Astrocyte (in vitro differentiated cells and primary cell): ENCODE measurements around the gene RAB27B. TPM values are rescaled to one million over a fixed set of nuclear protein-coding genes. Genes with fewer than 3 reads are reported as not detected.
A peak's percentile ranks its signal among the peaks of the same experiment; 100 is the strongest.

Experiments used
- DNase-seq: peaks from one replicate; pipeline ENCODE4 v3.0.0-alpha.2; 2010; ENCODE audit warnings: low read depth
- FAIRE-seq: peaks from 2 replicates; lab custom pipeline; 2011; peaks lifted over from hg19 to GRCh38; lab: Jason Lieb, UNC
- H2AFZ ChIP-seq: 2 replicates; pipeline ENCODE4 v1.6.0; 2012; ENCODE audit warnings: low read depth, low read length, inconsistent platforms
- H3K27ac ChIP-seq: 2 replicates; pipeline ENCODE4 v1.5.1; 2011; ENCODE audit warnings: low read depth, low read length, inconsistent platforms
- H3K27me3 ChIP-seq: 2 replicates; pipeline ENCODE4 v1.6.0; 2011; ENCODE audit warnings: low read length, inconsistent platforms; ENCODE audit not compliant: insufficient read depth
- H3K36me3 ChIP-seq: 2 replicates; pipeline ENCODE4 v1.5.1; 2011; ENCODE audit warnings: low read length, inconsistent platforms; ENCODE audit not compliant: insufficient read depth
- H3K4me1 ChIP-seq: 2 replicates; pipeline ENCODE4 v1.5.1; 2011; ENCODE audit warnings: low read length, inconsistent platforms; ENCODE audit not compliant: insufficient read depth
- H3K4me2 ChIP-seq: 2 replicates; pipeline ENCODE4 v1.6.0; 2012; ENCODE audit warnings: low read length, inconsistent platforms
- H3K4me3 ChIP-seq: 2 replicates; pipeline ENCODE4 v1.5.1; 2011; ENCODE audit warnings: low read depth, mild to moderate bottlenecking, low read length, inconsistent platforms; ENCODE audit not compliant: insufficient read depth
- H3K79me2 ChIP-seq: 2 replicates; pipeline ENCODE4 v1.6.0; 2012; ENCODE audit warnings: mild to moderate bottlenecking, low read length, inconsistent platforms; ENCODE audit not compliant: insufficient read depth
- H3K9ac ChIP-seq: 2 replicates; pipeline ENCODE4 v1.6.0; 2012; ENCODE audit warnings: mild to moderate bottlenecking, low read length, inconsistent platforms
- H3K9me3 ChIP-seq: 2 replicates; pipeline ENCODE4 v1.5.1; 2012; ENCODE audit warnings: low read depth, mild to moderate bottlenecking, low read length, inconsistent platforms; ENCODE audit not compliant: insufficient read depth
- H4K20me1 ChIP-seq: 2 replicates; pipeline ENCODE4 v1.6.0; 2012; ENCODE audit warnings: low read length, inconsistent platforms; ENCODE audit not compliant: insufficient read depth
- H3K27ac Mint-ChIP-seq: one replicate; pipeline ENCODE4 v1.8.0; 2021; ENCODE audit warnings: mild to moderate bottlenecking, mixed read lengths; ENCODE audit not compliant: unreplicated experiment
- H3K27me3 Mint-ChIP-seq: one replicate; pipeline ENCODE4 v1.8.0; 2021; ENCODE audit warnings: low read depth, mixed read lengths; ENCODE audit not compliant: unreplicated experiment
- H3K36me3 Mint-ChIP-seq: one replicate; pipeline ENCODE4 v1.8.0; 2021; ENCODE audit warnings: low read depth, mixed read lengths; ENCODE audit not compliant: unreplicated experiment
- H3K4me1 Mint-ChIP-seq: one replicate; pipeline ENCODE4 v1.8.0; 2021; ENCODE audit warnings: low read depth, mixed read lengths; ENCODE audit not compliant: unreplicated experiment
- H3K4me3 Mint-ChIP-seq: one replicate; pipeline ENCODE4 v1.8.0; 2021; ENCODE audit warnings: mild to moderate bottlenecking, moderate library complexity, mixed read lengths; ENCODE audit not compliant: unreplicated experiment
- H3K9me3 Mint-ChIP-seq: one replicate; pipeline ENCODE4 v1.8.0; 2021; ENCODE audit warnings: mild to moderate bottlenecking, mixed read lengths; ENCODE audit not compliant: unreplicated experiment
- EZH2 ChIP-seq: IDR thresholded peaks from 2 replicates; pipeline ENCODE4 v1.6.1; 2012; ENCODE audit warnings: mild to moderate bottlenecking, low read length, inconsistent platforms; ENCODE audit not compliant: insufficient read depth
- total RNA-seq: library from RNA; stranded (reverse); gene quantifications from 2 replicates; pipeline ENCODE4 v1.2.1, GENCODE V29; 2021
- TF ChIP-seq, protein P1 (sequence below): IDR thresholded peaks from 2 replicates; pipeline ENCODE4 v1.5.1; 2011; ENCODE audit warnings: low read depth, mild to moderate bottlenecking, inconsistent platforms, low read length, moderate library complexity; ENCODE audit not compliant: insufficient read depth

Gene RAB27B
- total RNA-seq, 1 donor from 2014 or later = 0.91 TPM

DNA sequence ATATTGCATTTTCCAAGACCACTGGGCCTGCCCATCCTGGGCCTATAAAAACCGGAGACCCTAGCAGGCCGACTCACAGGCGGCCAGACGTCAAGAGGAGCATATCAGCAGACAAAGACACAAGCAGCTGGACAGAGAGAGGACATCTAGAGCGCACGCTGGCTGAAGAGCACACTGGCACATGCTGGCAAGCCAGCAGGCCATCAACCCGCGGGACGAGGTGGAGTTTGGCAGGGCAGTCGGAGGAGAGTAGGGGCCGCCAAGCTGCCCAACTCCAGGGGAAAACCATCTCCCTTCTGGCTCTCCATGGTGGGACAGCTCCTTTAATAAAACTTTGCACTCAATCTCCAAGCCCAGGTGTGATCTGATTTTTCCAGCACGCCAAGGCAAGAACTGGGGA is 36.6 kb upstream of the RAB27B start:
- Histone ChIP-seq H2AFZ (no peak overlapping the region), H3K36me3 (no peaks in the 10 kb centered on the region), H3K4me1 (no peaks in the 10 kb centered on the region), H3K9ac (no peak overlapping the region), H3K27me3 (no peaks in the 10 kb centered on the region), H3K9me3 (no peaks in the 10 kb centered on the region), H3K27ac (no peak overlapping the region), H3K4me3 (no peak overlapping the region), H3K79me2 (no peaks in the 10 kb centered on the region), H4K20me1 (no peaks in the 10 kb centered on the region), H3K4me2 (no peak overlapping the region)
- Mint-ChIP-seq H3K36me3 (no peaks in the 10 kb centered on the region), H3K27me3 (no peaks in the 10 kb centered on the region), H3K4me3 (no peak overlapping the region), H3K4me1 (peaks cover 5% of the 10 kb centered on the region), H3K27ac (no peak overlapping the region), H3K9me3 (no peaks in the 10 kb centered on the region)
- TF ChIP-seq, protein P1, sequence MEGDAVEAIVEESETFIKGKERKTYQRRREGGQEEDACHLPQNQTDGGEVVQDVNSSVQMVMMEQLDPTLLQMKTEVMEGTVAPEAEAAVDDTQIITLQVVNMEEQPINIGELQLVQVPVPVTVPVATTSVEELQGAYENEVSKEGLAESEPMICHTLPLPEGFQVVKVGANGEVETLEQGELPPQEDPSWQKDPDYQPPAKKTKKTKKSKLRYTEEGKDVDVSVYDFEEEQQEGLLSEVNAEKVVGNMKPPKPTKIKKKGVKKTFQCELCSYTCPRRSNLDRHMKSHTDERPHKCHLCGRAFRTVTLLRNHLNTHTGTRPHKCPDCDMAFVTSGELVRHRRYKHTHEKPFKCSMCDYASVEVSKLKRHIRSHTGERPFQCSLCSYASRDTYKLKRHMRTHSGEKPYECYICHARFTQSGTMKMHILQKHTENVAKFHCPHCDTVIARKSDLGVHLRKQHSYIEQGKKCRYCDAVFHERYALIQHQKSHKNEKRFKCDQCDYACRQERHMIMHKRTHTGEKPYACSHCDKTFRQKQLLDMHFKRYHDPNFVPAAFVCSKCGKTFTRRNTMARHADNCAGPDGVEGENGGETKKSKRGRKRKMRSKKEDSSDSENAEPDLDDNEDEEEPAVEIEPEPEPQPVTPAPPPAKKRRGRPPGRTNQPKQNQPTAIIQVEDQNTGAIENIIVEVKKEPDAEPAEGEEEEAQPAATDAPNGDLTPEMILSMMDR = no peak
- no peak for TF ChIP-seq EZH2
- FAIRE-seq (no peak), DNase-seq (no peak)

DNA sequence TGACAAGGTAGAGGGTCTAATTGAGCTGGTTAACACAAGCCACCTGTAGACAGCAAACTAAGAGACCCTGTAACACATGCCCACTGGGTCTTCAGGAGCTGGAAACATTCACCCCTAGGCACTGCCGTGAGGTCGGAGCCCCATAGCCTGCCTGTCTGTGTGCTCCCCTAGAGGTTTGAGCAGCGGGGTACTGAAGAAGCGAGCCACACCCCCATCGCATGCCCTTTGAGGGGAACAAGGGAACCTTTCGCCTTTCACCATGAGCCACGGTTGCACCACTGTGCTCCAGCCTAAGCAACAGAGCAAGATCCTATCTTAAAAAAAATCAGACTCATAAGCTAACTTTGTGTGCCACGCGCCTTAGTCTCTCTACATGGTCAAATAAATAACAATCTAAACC is 36.2 kb upstream of the RAB27B start:
- H3K27me3 ChIP-seq = no peaks in the 10 kb centered on the region
- Mint-ChIP-seq H3K27ac (no peak overlapping the region), H3K4me3 (no peak overlapping the region), H3K9me3 (no peaks in the 10 kb centered on the region), H3K27me3 (no peaks in the 10 kb centered on the region), H3K36me3 (no peaks in the 10 kb centered on the region), H3K4me1 (peaks cover 5% of the 10 kb centered on the region)
- H3K9me3 ChIP-seq = no peaks in the 10 kb centered on the region
- H3K27ac ChIP-seq = no peak overlapping the region
- H3K4me1 ChIP-seq = no peaks in the 10 kb centered on the region
- H3K79me2 ChIP-seq = no peaks in the 10 kb centered on the region
- H2AFZ ChIP-seq = no peak overlapping the region
- H3K36me3 ChIP-seq = no peaks in the 10 kb centered on the region
- no peak overlapping the region for H3K4me3 ChIP-seq
- FAIRE-seq (no peak), DNase-seq (no peak)
- no peaks in the 10 kb centered on the region for H4K20me1 ChIP-seq
- no peak for TF ChIP-seq EZH2
- TF ChIP-seq, protein P1 = no peak
- no peak overlapping the region for H3K9ac ChIP-seq
- H3K4me2 ChIP-seq = no peak overlapping the region

DNA sequence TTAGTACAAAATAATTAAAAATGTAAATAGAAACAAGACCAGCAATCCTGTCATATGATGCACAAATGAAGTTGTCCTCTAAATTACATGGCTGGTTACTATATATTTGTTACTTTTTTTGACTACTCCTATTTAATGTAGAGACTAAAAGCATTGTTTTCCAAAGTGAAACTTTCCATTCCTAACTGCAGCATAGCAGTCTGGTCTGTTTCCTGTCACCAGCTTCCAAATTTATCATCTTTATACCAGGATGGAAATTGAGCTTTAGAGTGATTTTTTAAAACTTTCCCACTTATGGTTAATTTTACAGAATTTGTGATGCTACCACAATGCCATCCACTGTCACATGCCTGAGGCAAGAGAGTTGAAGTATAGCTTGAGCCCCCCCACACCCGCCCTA is 33.5 kb upstream of the RAB27B start:
- Histone ChIP-seq H3K27ac (no peak overlapping the region), H3K9ac (no peak overlapping the region), H3K79me2 (no peaks in the 10 kb centered on the region), H2AFZ (no peak overlapping the region), H3K36me3 (no peaks in the 10 kb centered on the region), H3K27me3 (no peaks in the 10 kb centered on the region), H3K9me3 (no peaks in the 10 kb centered on the region), H3K4me1 (no peaks in the 10 kb centered on the region), H3K4me2 (no peak overlapping the region), H4K20me1 (no peaks in the 10 kb centered on the region), H3K4me3 (no peak overlapping the region)
- peak overlapping the region; percentile 69 for H3K27ac Mint-ChIP-seq
- H3K27me3 Mint-ChIP-seq = no peaks in the 10 kb centered on the region
- DNase-seq (no peak), FAIRE-seq (no peak)
- H3K9me3 Mint-ChIP-seq = no peaks in the 10 kb centered on the region
- TF ChIP-seq, protein P1 = no peak
- TF ChIP-seq EZH2 = no peak
- no peaks in the 10 kb centered on the region for H3K36me3 Mint-ChIP-seq
- no peak overlapping the region for H3K4me3 Mint-ChIP-seq
- peaks cover 5% of the 10 kb centered on the region for H3K4me1 Mint-ChIP-seq
